Endothelial cell of umbilical vein (primary cell): Measurements from ENCODE around the gene CDCA7L. TPM values are rescaled to one million over a fixed set of nuclear protein-coding genes. Genes with fewer than 3 reads are reported as not detected.

Experiments
- BruUV-seq: library from RNA; stranded (reverse); fragments of 400-500 nt; replicated peaks from 2 replicates; lab custom pipeline; 2021; lab: Mats Ljungman, UMichigan
- CTCF ChIA-PET: fragments of 300-600, 350-600 bp; sonication (Branson Sonifier 250); formaldehyde crosslinking; loops from one replicate; lab custom pipeline; 2021; ENCODE audit warnings: antibody characterized with exemption, inconsistent platforms; lab: Charles Lee
- POLR2A ChIA-PET: fragments of 300-600, 350-600 bp; sonication (Branson Sonifier 250); formaldehyde crosslinking; loops from one replicate; lab custom pipeline; 2021; ENCODE audit warnings: antibody characterized with exemption, inconsistent platforms; lab: Charles Lee
- DNase-seq: peaks from one replicate; pipeline ENCODE4 v3.0.0-alpha.2; 2011; ENCODE audit warnings: low read depth, low spot score
- FAIRE-seq: peaks from 2 replicates; lab custom pipeline; 2011; peaks lifted over from hg19 to GRCh38; lab: Jason Lieb, UNC
- H2AFZ ChIP-seq: 2 replicates; pipeline ENCODE4 v1.6.0; 2012; ENCODE audit warnings: low read depth, low read length, control low read depth, inconsistent platforms
- H3K27ac ChIP-seq: 2 replicates; pipeline ENCODE4 v1.5.1; 2011; ENCODE audit warnings: low read depth, mild to moderate bottlenecking, control low read depth, low read length, moderate library complexity; ENCODE audit not compliant: insufficient read depth
- H3K27me3 ChIP-seq, 2 experiments: 2 replicates each; pipeline versions ENCODE4 v1.6.0 to v1.6.1; 2011; ENCODE audit warnings: low read length in 2 of 2, mixed read lengths in 1 of 2; ENCODE audit not compliant: control insufficient read depth in 2 of 2, insufficient read depth in 2 of 2
- H3K36me3 ChIP-seq, 2 experiments: 2 replicates in 1 of 2; 3 replicates in 1 of 2; pipeline ENCODE4 v1.5.1; 2011; ENCODE audit warnings: low read length in 2 of 2, mild to moderate bottlenecking in 1 of 2, moderate library complexity in 1 of 2; ENCODE audit not compliant: control insufficient read depth in 2 of 2, insufficient read depth in 2 of 2; ENCODE audit errors: extremely low read depth in 1 of 2
- H3K4me1 ChIP-seq: 3 replicates; pipeline ENCODE4 v1.5.1; 2011; ENCODE audit warnings: mild to moderate bottlenecking, low read length; ENCODE audit not compliant: control insufficient read depth, insufficient read depth; ENCODE audit errors: extremely low read depth
- H3K4me2 ChIP-seq: 2 replicates; pipeline ENCODE4 v1.6.1; 2011; ENCODE audit warnings: low read length, control low read depth, mixed read lengths; ENCODE audit not compliant: insufficient read depth
- H3K4me3 ChIP-seq, 3 experiments: fragments of 200-600 bp in 1 of 3; sonication (generic), shearing (Covaris generic) in 1 of 3; replicated peaks in 1 of 3; 2 replicates each; pipeline ENCODE4 v1.5.1; 2011 to 2016; ENCODE audit warnings: control low read depth in 3 of 3, low read length in 3 of 3, mild to moderate bottlenecking in 2 of 3, inconsistent platforms in 1 of 3, low read depth in 1 of 3, moderate library complexity in 1 of 3; ENCODE audit not compliant: insufficient read depth in 1 of 3
- H3K79me2 ChIP-seq: 2 replicates; pipeline ENCODE4 v1.6.0; 2012; ENCODE audit warnings: low read length, inconsistent platforms; ENCODE audit not compliant: control insufficient read depth, insufficient read depth
- H3K9ac ChIP-seq: replicated peaks from 2 replicates; pipeline ENCODE3; 2011; ENCODE audit warnings: low read length, control low read depth; ENCODE audit not compliant: insufficient read depth; ENCODE audit errors: extremely low read depth
- H3K9me1 ChIP-seq: replicated peaks from 3 replicates; pipeline ENCODE4 v1.6.0; 2011; ENCODE audit warnings: mild to moderate bottlenecking, low read length; ENCODE audit not compliant: control insufficient read depth, insufficient read depth; ENCODE audit errors: extremely low read depth
- H3K9me3 ChIP-seq: replicated peaks from 2 replicates; pipeline ENCODE4 v1.5.1; 2012; ENCODE audit warnings: low read length, inconsistent platforms; ENCODE audit not compliant: control insufficient read depth, insufficient read depth
- H4K20me1 ChIP-seq: replicated peaks from 2 replicates; pipeline ENCODE3; 2011; ENCODE audit warnings: mild to moderate bottlenecking, low read length; ENCODE audit not compliant: control insufficient read depth, insufficient read depth; ENCODE audit errors: extremely low read depth
- EZH2 ChIP-seq: IDR thresholded peaks from 2 replicates; pipeline ENCODE4 v1.6.1; 2012; ENCODE audit warnings: borderline replicate concordance, low read depth, mild to moderate bottlenecking, moderate library complexity, low read length, inconsistent platforms; ENCODE audit not compliant: severe bottlenecking
- FOS ChIP-seq: IDR thresholded peaks from 2 replicates; pipeline ENCODE4 v1.6.1; 2011; ENCODE audit warnings: mild to moderate bottlenecking, low read length, moderate library complexity, borderline replicate concordance; ENCODE audit not compliant: insufficient read depth
- GATA2 ChIP-seq: IDR thresholded peaks from 2 replicates; pipeline ENCODE4 v1.7.0; 2011; ENCODE audit warnings: low read depth, mild to moderate bottlenecking, moderate library complexity, mixed read lengths, low read length; ENCODE audit not compliant: insufficient read length, insufficient read depth
- JUN ChIP-seq: IDR thresholded peaks from 2 replicates; pipeline ENCODE4 v1.6.1; 2011; ENCODE audit warnings: borderline replicate concordance, low read depth; ENCODE audit not compliant: insufficient read length, insufficient read depth
- MAX ChIP-seq: IDR thresholded peaks from 2 replicates; pipeline ENCODE4 v1.6.1; 2011; ENCODE audit not compliant: insufficient read depth, insufficient read length
- MYC ChIP-seq: IDR thresholded peaks from one replicate; pipeline ENCODE4 v1.6.1; 2011; ENCODE audit warnings: mild to moderate bottlenecking, low read depth, low read length
- POLR2A ChIP-seq: IDR thresholded peaks from 2 replicates; pipeline ENCODE4 v1.6.1; 2012; ENCODE audit warnings: low read depth, mild to moderate bottlenecking, control low read depth, low read length
- POLR2AphosphoS5 ChIP-seq: IDR thresholded peaks from 2 replicates; pipeline ENCODE4 v1.6.1; 2012; ENCODE audit warnings: low read depth, mild to moderate bottlenecking, control low read depth, low read length, moderate library complexity; ENCODE audit not compliant: insufficient read depth
- dilution Hi-C: fragments of 300-500 bp; cut with MboI; formaldehyde crosslinking; loops from one replicate; pipeline ENCODE4 v1.15.0; 2019; ENCODE audit warnings: low sequenced_read_pairs; ENCODE audit not compliant: extremely low pct_ligation_motif_present
- intact Hi-C: fragments of 100-400 bp; cut with micrococcal nuclease; formaldehyde crosslinking; loops from one replicate; pipeline ENCODE4 v1.10.0; 2022
- polyA plus RNA-seq, 4 experiments: library from polyadenylated mRNA; depleted of rRNA in 3 of 4; stranded (reverse) in 3 of 4; unstranded in 1 of 4; fragments of >200 nt; gene quantifications; 2 replicates each; pipeline versions ENCODE4 v1.2.1 to v1.2.3, GENCODE V29; 2011 to 2012; ENCODE audit warnings: missing spikeins in 1 of 4
- total RNA-seq: library from RNA; stranded (reverse); gene quantifications from 2 replicates; pipeline ENCODE4 v1.2.3, GENCODE V29; 2021
- TF ChIP-seq, protein P1 (sequence below), 2 donors: IDR thresholded peaks; 1 replicate in 1 of 2; 2 replicates in 1 of 2; pipeline ENCODE4 v1.5.1; 2011; ENCODE audit warnings: low read length in 2 of 2, mild to moderate bottlenecking in 2 of 2, moderate library complexity in 2 of 2, control low read depth in 1 of 2, inconsistent platforms in 1 of 2, low read depth in 1 of 2; ENCODE audit not compliant: insufficient read depth in 1 of 2; ENCODE audit errors: extremely low read depth in 1 of 2

Gene CDCA7L
- total and polyA plus RNA-seq, 2 donors (not counting 3 experiments of a cell fraction or from before 2014, with no cell fraction given): 68.4 to 91.6 TPM

DNA sequence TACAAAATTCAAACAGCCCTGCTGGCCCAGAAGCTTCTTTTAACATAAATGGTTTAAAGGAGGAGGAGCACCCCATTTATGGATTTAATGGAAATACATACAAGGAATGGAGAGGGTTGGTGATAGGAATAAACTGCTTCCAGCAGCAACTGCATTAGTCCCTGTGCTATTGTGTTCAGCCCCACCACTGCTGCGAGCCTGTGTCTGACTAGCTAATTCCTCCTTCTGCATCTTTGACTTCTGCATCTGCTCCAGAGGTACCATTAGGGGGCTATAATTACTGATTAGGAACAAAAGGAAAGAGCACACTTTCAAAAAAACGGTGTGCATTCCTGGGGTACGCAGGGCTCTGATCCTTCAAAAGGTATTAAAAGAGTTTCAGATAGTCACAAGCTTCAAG, 24.8 kb downstream of the CDCA7L start:
- Histone ChIP-seq H3K9ac (no peak overlapping the region), H3K36me3 (peaks cover 1 to 3% of the 10 kb centered on the region in 2 experiments), H2AFZ (no peak overlapping the region), H3K4me2 (no peak overlapping the region), H3K4me3 (no peak overlapping the region), H3K9me1 (no peaks in the 10 kb centered on the region), H3K27me3 (no peaks in the 10 kb centered on the region), H4K20me1 (no peaks in the 10 kb centered on the region), H3K4me1 (peaks cover 24% of the 10 kb centered on the region), H3K27ac (no peak overlapping the region), H3K9me3 (no peaks in the 10 kb centered on the region), H3K79me2 (peaks cover 73% of the 10 kb centered on the region)
- ChIA-PET CTCF (interaction anchor here (0.7 to 1.1 kb wide), 2 partner anchors 19 to 505 kb away, joined by 3 to 4 read pairs; no protein-coding TSS in a partner anchor), POLR2A (no interaction called here)
- intact Hi-C loops: no loop called here
- no TSS peak for BruUV-seq
- no peak for TF ChIP-seq POLR2AphosphoS5
- no peak for TF ChIP-seq JUN
- no peak for TF ChIP-seq POLR2A
- no peak for TF ChIP-seq GATA2
- no peak for TF ChIP-seq EZH2
- no peak for TF ChIP-seq MYC
- TF ChIP-seq, protein P1, sequence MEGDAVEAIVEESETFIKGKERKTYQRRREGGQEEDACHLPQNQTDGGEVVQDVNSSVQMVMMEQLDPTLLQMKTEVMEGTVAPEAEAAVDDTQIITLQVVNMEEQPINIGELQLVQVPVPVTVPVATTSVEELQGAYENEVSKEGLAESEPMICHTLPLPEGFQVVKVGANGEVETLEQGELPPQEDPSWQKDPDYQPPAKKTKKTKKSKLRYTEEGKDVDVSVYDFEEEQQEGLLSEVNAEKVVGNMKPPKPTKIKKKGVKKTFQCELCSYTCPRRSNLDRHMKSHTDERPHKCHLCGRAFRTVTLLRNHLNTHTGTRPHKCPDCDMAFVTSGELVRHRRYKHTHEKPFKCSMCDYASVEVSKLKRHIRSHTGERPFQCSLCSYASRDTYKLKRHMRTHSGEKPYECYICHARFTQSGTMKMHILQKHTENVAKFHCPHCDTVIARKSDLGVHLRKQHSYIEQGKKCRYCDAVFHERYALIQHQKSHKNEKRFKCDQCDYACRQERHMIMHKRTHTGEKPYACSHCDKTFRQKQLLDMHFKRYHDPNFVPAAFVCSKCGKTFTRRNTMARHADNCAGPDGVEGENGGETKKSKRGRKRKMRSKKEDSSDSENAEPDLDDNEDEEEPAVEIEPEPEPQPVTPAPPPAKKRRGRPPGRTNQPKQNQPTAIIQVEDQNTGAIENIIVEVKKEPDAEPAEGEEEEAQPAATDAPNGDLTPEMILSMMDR (IDR thresholded peaks at IDR 0.05; ENCODE audit: extremely low read depth in 1 of 2, insufficient read depth in 1 of 2, low read depth in 1 of 2, low read length in 2 of 2): no peak
- no peak for TF ChIP-seq MAX
- TF ChIP-seq FOS: no peak
- dilution Hi-C loops: no loop called here
- no peak for DNase-seq
- FAIRE-seq: no peak
